Smooth muscle cell of the brain vasculature (primary cell): ENCODE results near the gene TRIM65.

Experiments used
- DNase-seq: peaks from one replicate; pipeline ENCODE4 v3.0.0-alpha.2; 2012; ENCODE audit warnings: low read depth, low spot score

The TRIM65 gene

GRCh38 chr17:75917917-75918445 lies 21.2 kb upstream of the TRIM65 start:
- no peak for DNase-seq

DNA sequence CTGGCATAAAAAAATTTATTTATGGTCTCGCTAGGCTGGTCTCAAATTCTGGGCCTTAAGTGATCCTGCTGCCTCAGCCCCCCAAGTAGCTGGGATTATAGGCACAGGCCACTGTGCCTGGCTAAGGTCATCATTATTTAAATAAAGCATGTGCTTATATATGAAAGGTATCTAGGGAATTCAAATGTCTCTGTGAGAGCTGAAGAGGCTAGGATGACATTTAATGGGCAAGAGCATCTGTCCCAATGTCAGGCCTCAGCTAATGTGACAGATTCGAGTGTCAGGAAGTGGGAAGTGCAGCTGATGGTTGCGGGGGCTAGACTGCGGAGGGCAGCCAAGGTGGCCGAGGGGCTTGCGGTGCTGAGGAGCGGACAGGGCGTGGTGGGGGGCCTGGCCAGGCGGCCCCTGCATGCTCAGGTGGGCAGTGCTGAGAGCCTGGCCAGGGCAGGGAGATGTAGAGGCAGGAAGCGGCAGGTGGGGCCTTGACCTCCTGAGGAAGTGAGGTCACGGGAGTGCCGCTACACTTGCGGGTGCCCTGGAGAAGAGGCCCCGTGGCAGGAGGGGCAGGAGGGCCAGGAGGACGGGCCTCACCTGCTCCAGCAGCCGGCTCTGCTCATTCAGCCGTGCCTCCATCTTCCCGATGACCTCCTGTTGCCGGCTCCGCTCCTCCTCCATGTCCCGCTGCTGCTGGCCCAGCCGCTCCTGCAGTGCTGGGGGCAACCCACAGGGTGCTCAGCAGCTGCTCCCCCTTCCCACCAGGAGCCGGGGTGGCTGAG lies 20.6 kb upstream of the TRIM65 start:
- DNase-seq = no peak

GRCh38 chr17:75915268-75915667 lies 18.5 kb upstream of the TRIM65 start:
- DNase-seq = no peak

DNA sequence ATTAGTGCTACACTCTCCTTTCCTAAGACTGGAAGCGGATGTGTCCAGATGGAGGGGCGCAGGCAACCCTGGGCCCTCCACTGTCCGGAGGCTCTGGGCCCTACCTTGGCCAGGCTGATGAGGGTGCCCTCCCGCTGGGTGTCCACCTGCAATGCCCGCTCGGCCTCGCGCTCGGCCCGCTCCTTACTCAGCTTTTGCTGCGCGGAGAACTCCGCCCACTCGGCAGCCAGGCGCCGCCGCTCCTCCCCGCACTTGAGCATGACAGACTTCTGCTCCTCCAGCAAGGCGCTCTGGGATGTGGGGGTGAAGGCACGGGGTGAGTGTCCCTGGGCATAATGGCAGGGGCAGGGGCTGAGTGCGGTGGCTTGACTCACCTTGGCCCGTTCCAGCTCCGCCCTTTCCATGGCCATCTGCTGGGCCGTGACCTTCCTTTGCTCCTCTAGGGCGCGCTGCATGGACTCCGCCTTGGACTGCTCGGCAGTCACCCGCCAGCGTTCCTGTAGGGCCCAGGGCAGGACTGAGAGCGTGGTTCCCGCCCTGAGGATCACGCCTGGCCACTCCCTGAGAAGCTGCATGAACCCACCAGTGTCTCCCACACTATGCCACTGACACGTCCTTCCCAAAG lies 18.0 kb upstream of the TRIM65 start:
- no peak for DNase-seq

DNA sequence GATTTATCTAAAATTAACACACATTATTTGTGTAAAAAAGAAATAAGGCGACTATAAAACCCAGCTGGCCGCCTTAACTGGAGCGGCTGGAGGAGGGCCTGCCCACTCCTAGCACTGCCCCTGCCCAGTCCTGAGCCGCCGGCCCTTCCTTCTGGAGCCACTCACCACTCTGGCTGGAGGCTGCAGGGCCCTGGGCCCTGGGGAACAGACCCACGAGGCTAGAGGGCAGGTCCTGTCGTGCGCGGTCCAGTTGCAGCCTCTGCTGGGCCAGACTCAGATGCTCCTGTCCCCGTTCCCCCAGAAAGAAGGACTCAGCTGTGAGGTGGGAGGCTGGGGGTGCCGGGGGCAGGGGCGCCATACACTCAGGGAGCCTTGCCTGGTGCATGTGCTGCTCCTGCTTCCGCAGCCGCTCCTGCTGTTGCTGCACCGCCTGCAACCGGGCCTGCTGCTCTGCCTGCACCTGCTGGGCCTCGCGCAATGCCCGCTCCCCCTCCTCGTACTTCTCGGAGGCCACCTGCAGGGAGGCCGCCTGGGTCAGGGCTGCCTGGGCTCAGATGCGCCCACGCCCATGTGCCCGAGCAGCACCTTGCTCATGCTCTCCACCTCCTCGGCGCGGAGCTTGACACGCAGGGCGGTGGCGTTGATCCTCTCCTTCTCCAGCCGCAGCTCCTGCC lies 16.9 kb upstream of the TRIM65 start:
- DNase-seq = no peak

DNA sequence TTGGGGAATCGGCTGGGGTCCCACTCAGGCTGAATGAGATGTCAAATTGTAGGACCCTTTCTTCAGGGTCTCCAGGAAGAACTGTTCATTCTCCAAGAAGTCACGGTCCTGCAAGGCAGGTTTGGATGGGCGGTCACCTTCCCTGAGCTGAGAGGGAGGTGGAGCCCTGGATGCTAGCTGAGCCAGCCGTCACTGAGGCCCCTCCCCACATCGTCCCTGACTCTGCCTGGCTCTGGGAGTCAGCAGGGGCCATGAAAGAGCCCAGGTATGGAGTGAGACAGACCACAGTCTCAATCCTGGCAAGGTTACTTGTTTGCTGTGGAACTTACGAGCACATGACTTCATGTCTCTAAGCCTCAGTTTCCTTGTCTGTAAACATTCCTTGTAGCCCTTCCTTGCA lies 13.9 kb upstream of the TRIM65 start:
- DNase-seq = no peak

- DNase-seq = no peak
These were observed 13.1 kb upstream of the TRIM65 start for GRCh38 chr17:75909812-75910274.

GRCh38 chr17:75909051-75909811 lies 12.5 kb upstream of the TRIM65 start:
- no peak for DNase-seq

GRCh38 chr17:75908201-75908600 lies 11.4 kb upstream of the TRIM65 start:
- no peak for DNase-seq

GRCh38 chr17:75906143-75906884 lies 9.6 kb upstream of the TRIM65 start:
- no peak for DNase-seq

DNA sequence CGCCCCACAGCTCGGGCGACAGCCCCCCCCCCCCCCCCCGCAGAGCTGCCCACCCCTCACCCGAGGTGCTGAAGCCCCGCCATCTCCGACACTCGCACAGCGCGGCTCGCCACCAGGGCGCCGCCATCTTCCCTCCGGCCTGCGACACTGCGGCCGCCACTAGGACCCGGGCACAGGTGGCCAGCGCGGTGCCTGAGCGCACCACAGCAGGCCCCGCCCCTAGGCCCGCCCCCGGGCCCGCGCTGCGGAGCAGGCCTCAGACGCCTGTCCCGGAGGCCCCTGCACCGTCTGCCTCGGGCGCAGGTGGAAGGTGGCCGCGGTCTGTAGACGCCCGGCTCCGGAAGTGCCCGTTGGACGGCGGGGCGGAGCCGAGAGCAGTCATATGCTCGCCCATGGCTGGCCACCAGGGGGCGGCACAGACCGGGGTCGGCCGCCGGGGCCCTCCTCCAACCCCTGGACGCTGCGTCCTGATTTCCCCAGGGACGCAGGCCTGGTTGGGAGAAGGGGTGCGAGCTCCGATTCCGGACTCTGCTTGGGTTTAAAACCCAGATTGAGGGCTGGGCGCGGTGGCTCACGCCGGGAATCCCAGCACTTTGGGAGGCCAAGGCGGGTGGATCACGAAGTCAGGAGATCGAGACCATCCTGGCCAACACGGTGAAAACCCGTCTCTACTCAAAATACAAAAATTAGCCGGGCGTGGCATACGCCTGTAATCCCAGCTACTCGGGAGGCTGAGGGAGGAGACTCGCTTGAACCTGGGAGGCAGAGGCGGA lies 8.2 kb upstream of the TRIM65 start, which contains the start of gene MRPL38:
TSS of gene MRPL38 (minus strand) at position 136 of the 773 bp plus-strand sequence. CDS start at position 127, 9 bp downstream.
- DNase-seq = peak; percentile 74

DNA sequence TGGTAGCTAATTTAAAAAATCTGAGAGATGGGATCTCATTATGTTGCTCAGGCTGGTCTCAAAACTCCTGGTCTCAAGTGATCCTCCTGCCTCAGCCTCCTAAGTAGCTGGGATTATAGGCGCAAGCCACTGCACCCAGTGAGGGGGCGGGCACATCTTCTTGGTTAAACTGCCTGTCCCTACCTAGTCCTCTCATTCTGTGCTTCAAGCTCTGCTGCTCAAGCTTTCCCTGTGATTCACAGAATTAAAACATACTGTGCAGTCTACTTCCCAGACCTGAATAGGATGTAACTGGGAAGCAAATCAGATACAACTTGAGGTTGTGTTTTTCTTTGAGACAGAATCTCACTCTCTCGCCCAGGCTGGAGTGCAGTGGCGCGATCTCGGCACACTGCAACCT lies 5.7 kb upstream of the TRIM65 start:
- DNase-seq = no peak

- no peak for DNase-seq
These were observed 5.0 kb upstream of the TRIM65 start for GRCh38 chr17:75901727-75902126.

DNA sequence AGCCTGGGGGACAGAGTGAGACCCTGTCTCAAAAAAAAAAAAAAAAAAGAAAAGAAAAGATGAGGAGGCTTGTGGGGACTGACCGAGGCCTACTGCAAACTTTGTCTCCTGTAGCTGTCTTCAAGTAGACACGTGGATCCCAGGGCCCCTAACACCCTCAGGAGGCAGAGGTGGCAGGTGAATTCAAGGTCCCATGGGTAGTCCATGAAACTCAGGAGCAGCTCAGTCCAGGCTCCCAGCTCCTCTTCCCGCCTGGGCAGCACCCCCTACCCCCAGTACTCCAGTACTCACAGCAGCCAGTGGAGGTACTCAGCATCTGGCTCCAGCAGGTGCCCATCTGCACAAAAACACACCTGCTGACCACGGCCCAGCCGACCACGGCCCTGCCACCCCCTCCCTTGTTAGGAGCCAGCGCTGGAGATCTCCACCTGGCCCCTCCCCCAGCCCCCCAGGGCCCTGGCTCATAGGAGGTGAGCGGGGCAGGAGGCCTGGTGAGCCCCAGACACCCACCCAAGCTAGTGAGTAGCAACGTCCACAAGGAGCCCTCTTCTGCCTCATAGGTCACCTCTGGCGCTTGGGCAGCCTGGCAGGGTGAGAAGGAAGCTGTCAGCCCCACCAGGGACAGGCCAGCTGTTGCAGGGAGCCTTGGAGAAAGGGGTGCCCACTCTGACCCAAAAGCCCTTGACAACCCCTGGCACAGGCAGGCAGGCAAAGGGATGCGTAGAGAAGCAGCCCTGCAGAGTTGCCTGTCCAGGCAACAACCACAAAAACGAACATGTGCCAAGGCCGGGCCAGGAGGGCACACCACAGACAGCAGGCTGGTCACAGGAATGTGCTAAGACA lies 4.2 kb upstream of the TRIM65 start:
- no peak for DNase-seq

DNA sequence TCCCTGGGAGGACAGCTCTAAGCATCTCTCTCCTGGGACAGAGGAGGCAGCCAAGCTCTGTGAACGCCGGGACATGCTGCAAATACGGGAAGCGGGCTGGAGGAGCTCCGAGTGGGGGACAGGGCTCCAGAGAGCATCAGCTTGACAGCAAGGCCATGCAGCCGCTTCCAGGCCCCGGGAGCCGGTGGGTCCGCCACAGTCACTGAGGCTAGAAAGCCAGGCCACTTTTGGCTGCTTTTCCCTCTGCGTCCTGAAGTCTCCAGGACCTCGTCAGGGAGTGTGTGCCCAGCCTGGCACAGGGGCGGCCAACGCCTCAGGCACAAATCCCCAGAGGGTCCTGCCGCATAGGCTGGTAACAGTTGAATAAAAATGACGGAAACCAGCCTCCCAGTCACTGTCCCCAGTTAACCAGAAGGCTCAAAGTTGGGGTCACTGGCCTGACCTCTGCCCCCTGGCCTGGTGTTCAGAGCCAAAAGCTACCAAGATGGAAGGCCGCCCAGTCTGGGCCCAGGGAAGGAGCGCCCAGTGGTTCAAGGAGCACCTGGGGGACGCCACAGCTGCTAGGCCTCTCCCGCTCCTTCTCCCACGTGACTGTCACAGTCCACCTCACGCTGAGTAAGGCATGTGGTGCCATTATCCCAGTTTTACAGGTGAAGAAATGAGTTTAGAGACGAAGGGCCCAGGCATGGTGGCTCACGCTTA lies 3.2 kb upstream of the TRIM65 start:
- DNase-seq = no peak

- DNase-seq = no peak
These were observed 2.6 kb upstream of the TRIM65 start for GRCh38 chr17:75899353-75899752.

- DNase-seq = no peak
These were observed 2.0 kb upstream of the TRIM65 start for GRCh38 chr17:75898791-75899190.

GRCh38 chr17:75898065-75898464 lies 1.3 kb upstream of the TRIM65 start:
- DNase-seq = no peak
